ENCODE results near the gene SSH2.
A peak's percentile ranks its signal among the peaks of the same experiment; 100 is the strongest.

DNA sequence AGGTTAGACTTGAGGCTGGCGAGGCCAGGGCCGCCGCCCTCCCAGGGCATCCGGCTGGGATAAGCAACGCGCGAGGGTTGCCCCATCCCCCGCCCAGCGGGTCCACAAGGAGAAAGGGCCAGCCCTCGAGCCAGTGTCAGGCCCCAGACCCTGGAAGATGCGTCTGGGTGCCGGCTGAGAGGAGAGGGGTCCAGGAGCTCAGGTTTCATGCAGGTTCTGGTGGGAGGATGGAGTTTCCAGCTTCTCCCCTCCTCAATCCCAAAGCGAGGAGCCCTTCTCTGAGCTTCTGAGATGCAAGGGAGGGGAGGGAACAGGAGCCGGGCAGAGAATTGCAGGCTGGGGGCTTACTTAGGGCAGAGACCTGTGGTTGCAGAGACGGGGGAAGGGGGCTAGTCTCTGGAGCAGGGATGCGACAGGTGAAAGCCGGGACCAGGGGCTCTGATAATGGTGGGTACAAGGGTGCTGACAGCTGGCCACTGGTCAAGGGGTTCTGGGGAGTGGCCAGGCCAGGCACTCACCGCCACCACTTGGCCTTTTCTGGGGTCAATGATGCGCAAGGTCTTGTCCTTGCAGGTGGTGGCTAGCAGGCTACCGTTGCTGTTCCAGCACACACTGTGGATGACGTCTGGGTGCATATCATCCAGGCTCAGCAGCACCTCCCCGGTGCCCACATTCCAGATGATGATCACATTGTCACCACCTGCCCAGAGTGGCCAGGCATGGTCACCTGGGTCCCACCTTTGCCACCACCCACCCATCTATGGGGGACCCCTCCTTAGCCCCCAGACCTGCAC lies 311.6 kb downstream of the SSH2 start:
- TF ChIP-seq, protein P1, sequence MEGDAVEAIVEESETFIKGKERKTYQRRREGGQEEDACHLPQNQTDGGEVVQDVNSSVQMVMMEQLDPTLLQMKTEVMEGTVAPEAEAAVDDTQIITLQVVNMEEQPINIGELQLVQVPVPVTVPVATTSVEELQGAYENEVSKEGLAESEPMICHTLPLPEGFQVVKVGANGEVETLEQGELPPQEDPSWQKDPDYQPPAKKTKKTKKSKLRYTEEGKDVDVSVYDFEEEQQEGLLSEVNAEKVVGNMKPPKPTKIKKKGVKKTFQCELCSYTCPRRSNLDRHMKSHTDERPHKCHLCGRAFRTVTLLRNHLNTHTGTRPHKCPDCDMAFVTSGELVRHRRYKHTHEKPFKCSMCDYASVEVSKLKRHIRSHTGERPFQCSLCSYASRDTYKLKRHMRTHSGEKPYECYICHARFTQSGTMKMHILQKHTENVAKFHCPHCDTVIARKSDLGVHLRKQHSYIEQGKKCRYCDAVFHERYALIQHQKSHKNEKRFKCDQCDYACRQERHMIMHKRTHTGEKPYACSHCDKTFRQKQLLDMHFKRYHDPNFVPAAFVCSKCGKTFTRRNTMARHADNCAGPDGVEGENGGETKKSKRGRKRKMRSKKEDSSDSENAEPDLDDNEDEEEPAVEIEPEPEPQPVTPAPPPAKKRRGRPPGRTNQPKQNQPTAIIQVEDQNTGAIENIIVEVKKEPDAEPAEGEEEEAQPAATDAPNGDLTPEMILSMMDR (IDR thresholded peaks at IDR 0.05): peak in 2 of 4 experiments; percentile 1
- TF ChIP-seq POLR2AphosphoS5 (IDR thresholded peaks at IDR 0.05) (no peak), EP300 (IDR thresholded peaks at IDR 0.05) (no peak), POLR2A (IDR thresholded peaks at IDR 0.05) (no peak)
